Dendritic cell treated with granulocyte-macrophage colony-stimulating factor and Interleukin-4, amounts not matched to agents 40 ng/mL and 50 ng/mL, for 4 days (primary cell): Measurements from ENCODE around the gene IL26.
"Not testable (repeated sequence)": the region's sequence is repeated elsewhere in the genome, so short reads cannot be mapped to it uniquely, and the experiment has no call there.

Experiments
- H3K27ac Mint-ChIP-seq: one replicate; pipeline ENCODE4 v1.8.0; 2022; ENCODE audit warnings: mild to moderate bottlenecking, mixed read lengths
- H3K27me3 Mint-ChIP-seq: one replicate; pipeline ENCODE4 v1.8.0; 2022; ENCODE audit warnings: mild to moderate bottlenecking, mixed read lengths
- H3K36me3 Mint-ChIP-seq: one replicate; pipeline ENCODE4 v1.8.0; 2022; ENCODE audit warnings: low read depth, mixed read lengths
- H3K4me1 Mint-ChIP-seq: one replicate; pipeline ENCODE4 v1.8.0; 2022; ENCODE audit warnings: low read depth, mixed read lengths
- H3K4me3 Mint-ChIP-seq: one replicate; pipeline ENCODE4 v1.8.0; 2022; ENCODE audit warnings: mild to moderate bottlenecking, moderate library complexity, mixed read lengths
- H3K9me3 Mint-ChIP-seq: one replicate; pipeline ENCODE4 v1.8.0; 2022; ENCODE audit warnings: mixed read lengths
- intact Hi-C: fragments of 100-400 bp; cut with micrococcal nuclease; formaldehyde crosslinking; loops from one replicate; pipeline ENCODE4 v1.15.0; 2022

IL26 gene

DNA sequence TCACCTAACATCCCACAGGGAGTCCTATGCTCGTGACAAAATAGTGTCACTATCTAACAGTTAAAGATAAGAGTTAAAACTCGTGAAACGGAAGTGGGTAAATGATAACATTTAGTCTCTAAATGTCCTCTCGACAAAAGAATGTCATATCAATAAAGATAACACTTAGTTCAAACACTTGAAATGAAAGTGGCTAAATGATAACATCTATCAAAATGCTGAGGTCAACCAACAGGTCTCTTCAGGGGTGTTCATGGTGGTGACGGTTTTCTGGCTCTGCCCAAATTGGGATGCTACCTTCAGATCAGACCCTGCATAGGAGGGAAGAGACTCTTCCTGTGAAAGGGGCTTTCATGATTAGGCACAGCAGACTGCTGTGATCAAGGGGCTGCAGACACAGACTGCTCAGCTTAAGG, 22.1 kb downstream of the IL26 start:
- intact Hi-C loops, result no loop called here
- Mint-ChIP-seq H3K4me1 (no peaks in the 10 kb centered on the region), H3K4me3 (no peak overlapping the region), H3K27ac (no peak overlapping the region), H3K27me3 (no peaks in the 10 kb centered on the region), H3K36me3 (no peaks in the 10 kb centered on the region), H3K9me3 (no peaks in the 10 kb centered on the region)

GRCh38 chr12:68200854-68201253, 24.8 kb downstream of the IL26 start:
- no peaks in the 10 kb centered on the region for H3K27me3 Mint-ChIP-seq
- intact Hi-C loops, result no loop called here
- no peaks in the 10 kb centered on the region for H3K4me1 Mint-ChIP-seq
- no peak overlapping the region for H3K4me3 Mint-ChIP-seq
- no peak overlapping the region for H3K27ac Mint-ChIP-seq
- H3K9me3 Mint-ChIP-seq, result no peaks in the 10 kb centered on the region
- no peaks in the 10 kb centered on the region for H3K36me3 Mint-ChIP-seq

- Mint-ChIP-seq H3K4me1 (no peaks in the 10 kb centered on the region), H3K36me3 (no peaks in the 10 kb centered on the region), H3K27me3 (no peaks in the 10 kb centered on the region), H3K27ac (no peak overlapping the region), H3K9me3 (no peaks in the 10 kb centered on the region), H3K4me3 (no peak overlapping the region)
- intact Hi-C loops, result no loop called here
These were observed 26.5 kb downstream of the IL26 start for GRCh38 chr12:68199127-68199526.

DNA sequence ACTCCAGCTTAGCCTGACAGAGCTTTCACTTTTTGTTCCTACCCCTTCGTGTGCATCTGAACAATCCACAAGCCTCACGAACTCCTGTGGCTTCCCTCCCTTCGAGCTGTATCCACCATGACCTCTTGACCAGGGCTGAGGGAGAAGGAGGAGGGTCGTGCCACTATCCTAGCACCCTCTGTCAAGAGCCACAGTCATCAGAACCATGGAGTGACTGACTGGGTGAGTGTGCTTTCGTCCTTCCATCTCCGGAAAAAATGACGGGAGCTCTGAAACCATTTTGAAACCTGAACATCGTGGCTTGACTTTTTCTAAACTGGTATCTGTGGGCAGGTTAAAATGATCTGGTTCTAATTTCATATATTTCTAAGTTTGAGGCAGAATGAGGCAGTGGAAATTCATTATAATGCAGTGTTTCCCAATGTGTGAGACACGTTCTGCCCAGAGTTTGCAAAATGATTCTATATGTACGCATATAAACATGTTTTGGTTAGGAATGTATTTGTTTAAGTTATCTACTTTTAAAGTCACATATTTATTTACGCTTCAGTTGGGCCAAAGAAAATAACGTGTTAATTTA, 27.0 kb downstream of the IL26 start:
- Mint-ChIP-seq H3K4me1 (no peaks in the 10 kb centered on the region), H3K27ac (no peak overlapping the region), H3K27me3 (no peaks in the 10 kb centered on the region), H3K4me3 (no peak overlapping the region), H3K36me3 (no peaks in the 10 kb centered on the region), H3K9me3 (no peaks in the 10 kb centered on the region)
- intact Hi-C loops, result no loop called here

DNA sequence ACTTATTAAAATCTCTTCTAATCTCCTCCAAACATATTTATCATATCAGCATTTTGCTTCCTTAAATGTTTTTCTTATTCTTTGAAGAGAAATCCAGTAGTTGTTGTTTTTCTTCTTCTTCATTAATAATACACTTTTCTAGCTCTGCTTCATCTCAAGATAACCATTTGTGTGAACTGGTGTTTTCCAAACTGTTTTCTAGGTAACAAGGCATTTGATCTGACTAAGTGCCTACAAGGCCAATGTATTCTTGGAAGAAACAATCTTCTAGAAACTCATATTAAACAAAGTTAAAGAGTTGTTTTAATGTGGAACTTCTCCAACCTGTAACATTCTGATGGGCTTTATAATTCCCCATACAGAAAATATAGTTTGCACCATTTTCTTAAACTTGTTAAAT, 35.3 kb downstream of the IL26 start:
- intact Hi-C loops, result no loop called here
- Mint-ChIP-seq H3K9me3 (no peaks in the 10 kb centered on the region), H3K4me1 (no peaks in the 10 kb centered on the region), H3K27me3 (peaks cover 2% of the 10 kb centered on the region), H3K4me3 (no peak overlapping the region), H3K36me3 (no peaks in the 10 kb centered on the region), H3K27ac (no peak overlapping the region)

GRCh38 chr12:68189821-68190242, 35.8 kb downstream of the IL26 start:
- H3K4me1 Mint-ChIP-seq, result no peaks in the 10 kb centered on the region
- intact Hi-C loops, result no loop called here
- H3K9me3 Mint-ChIP-seq, result no peaks in the 10 kb centered on the region
- H3K27me3 Mint-ChIP-seq, result peaks cover 2% of the 10 kb centered on the region
- H3K27ac Mint-ChIP-seq, result no peak overlapping the region
- no peak overlapping the region for H3K4me3 Mint-ChIP-seq
- no peaks in the 10 kb centered on the region for H3K36me3 Mint-ChIP-seq

GRCh38 chr12:68185598-68185997, 40.0 kb downstream of the IL26 start:
- Mint-ChIP-seq H3K4me1 (no peaks in the 10 kb centered on the region), H3K27ac (no peak overlapping the region), H3K27me3 (no peaks in the 10 kb centered on the region), H3K9me3 (no peaks in the 10 kb centered on the region), H3K4me3 (no peak overlapping the region), H3K36me3 (no peaks in the 10 kb centered on the region)
- intact Hi-C loops, result no loop called here

GRCh38 chr12:68180792-68181744, 44.5 kb downstream of the IL26 start:
- no peak overlapping the region for H3K4me3 Mint-ChIP-seq
- H3K4me1 Mint-ChIP-seq, result no peaks in the 10 kb centered on the region
- intact Hi-C loops, result no loop called here
- H3K9me3 Mint-ChIP-seq, result no peaks in the 10 kb centered on the region
- H3K27ac Mint-ChIP-seq, result no peak overlapping the region
- H3K27me3 Mint-ChIP-seq, result peaks cover 2% of the 10 kb centered on the region
- H3K36me3 Mint-ChIP-seq, result no peaks in the 10 kb centered on the region

DNA sequence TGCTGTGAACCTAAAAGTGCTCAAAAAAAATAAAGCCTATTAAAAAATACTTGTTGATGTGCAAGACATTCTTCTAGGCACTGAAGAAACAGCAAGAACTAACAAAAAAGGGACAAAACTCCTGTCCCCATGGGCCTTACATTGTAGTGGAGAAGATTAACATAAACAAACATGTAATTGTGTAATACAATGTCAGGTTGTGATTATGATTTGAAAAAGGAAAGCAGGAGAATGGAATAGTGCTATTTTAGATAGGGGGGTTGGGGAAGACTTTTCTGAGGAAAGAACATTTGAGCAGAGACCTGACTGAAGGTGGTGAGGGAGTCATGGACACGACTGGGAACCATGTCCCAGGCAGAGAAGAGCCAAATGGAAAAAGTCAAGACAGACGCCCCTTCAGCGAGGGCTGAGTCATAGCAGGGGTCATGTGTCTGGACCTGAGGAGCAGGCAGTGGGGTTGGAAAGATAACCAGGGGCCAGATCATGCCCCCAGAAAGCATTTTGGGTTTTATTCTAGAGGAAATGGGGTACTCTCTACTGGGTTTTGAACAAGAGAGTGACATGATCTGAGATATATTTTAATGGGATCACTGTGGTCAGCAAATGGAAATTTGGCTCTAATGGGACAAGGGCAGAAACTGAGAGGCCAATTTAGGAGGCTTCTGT, 46.7 kb downstream of the IL26 start:
- Mint-ChIP-seq H3K27ac (no peak overlapping the region), H3K27me3 (peaks cover 3% of the 10 kb centered on the region), H3K4me1 (no peaks in the 10 kb centered on the region), H3K4me3 (no peak overlapping the region), H3K36me3 (no peaks in the 10 kb centered on the region), H3K9me3 (no peaks in the 10 kb centered on the region)
- intact Hi-C loops, result no loop called here

- no peak overlapping the region for H3K27ac Mint-ChIP-seq
- intact Hi-C loops, result no loop called here
- H3K4me1 Mint-ChIP-seq, result no peaks in the 10 kb centered on the region
- H3K9me3 Mint-ChIP-seq, result no peaks in the 10 kb centered on the region
- no peaks in the 10 kb centered on the region for H3K36me3 Mint-ChIP-seq
- no peak overlapping the region for H3K4me3 Mint-ChIP-seq
- peaks cover 3% of the 10 kb centered on the region for H3K27me3 Mint-ChIP-seq
These were observed 47.4 kb downstream of the IL26 start for GRCh38 chr12:68178184-68178583.

DNA sequence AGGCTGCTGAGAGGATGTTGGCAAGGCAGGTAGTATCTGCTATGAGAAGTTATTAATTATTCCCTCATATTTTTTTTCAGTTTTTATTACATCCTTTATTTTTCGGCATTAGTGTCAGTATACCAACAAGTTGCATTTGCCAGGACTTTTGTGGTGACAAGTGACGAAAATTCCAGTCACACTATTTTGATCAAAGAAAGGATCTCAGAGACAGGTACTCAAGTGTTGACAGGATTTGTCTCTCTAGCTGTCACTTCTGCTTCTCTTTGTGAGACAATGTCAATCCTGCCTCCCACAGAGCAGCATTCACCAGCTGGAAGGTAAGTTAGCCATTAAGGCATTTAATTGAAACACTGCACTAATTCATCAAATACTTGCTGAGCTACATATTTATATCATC, 48.0 kb downstream of the IL26 start:
- Mint-ChIP-seq H3K27ac (no peak overlapping the region), H3K4me3 (no peak overlapping the region), H3K4me1 (no peaks in the 10 kb centered on the region), H3K9me3 (no peaks in the 10 kb centered on the region), H3K36me3 (no peaks in the 10 kb centered on the region), H3K27me3 (peaks cover 3% of the 10 kb centered on the region)
- intact Hi-C loops, result no loop called here

- Mint-ChIP-seq H3K36me3 (no peaks in the 10 kb centered on the region), H3K27me3 (peaks cover 3% of the 10 kb centered on the region), H3K9me3 (no peaks in the 10 kb centered on the region), H3K4me1 (no peaks in the 10 kb centered on the region), H3K4me3 (no peak overlapping the region), H3K27ac (no peak overlapping the region)
- intact Hi-C loops, result no loop called here
These were observed 49.4 kb downstream of the IL26 start for GRCh38 chr12:68176257-68176656.

GRCh38 chr12:68175557-68176061, 50.0 kb downstream of the IL26 start:
- Mint-ChIP-seq H3K4me3 (no peak overlapping the region), H3K9me3 (no peaks in the 10 kb centered on the region), H3K27me3 (peaks cover 3% of the 10 kb centered on the region), H3K27ac (no peak overlapping the region), H3K36me3 (no peaks in the 10 kb centered on the region), H3K4me1 (no peaks in the 10 kb centered on the region)
- intact Hi-C loops, result no loop called here

DNA sequence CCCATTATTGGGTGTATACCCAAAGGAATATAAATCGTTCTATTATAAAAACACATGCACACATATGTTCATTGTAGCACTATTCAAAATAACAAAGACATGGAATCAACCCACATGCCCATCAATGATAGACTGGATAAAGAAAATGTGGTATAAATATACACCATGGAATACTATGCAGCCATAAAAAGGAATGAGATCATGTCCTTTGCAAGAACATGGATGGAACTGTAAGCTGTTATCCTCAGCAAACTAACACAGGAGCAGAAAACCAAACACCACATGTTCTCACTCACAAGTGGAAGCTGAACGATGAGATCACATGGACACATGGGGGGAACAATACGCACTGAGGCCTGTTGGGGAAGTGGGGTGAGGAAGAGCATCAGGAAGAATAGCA, 50.8 kb downstream of the IL26 start:
- H3K4me1 Mint-ChIP-seq, H3K4me3 Mint-ChIP-seq, intact Hi-C loops: not testable (repeated sequence)

More for the DNA sequence above, 50.8 kb downstream of the IL26 start:
- H3K36me3 Mint-ChIP-seq, H3K27ac Mint-ChIP-seq, H3K27me3 Mint-ChIP-seq, H3K9me3 Mint-ChIP-seq: not testable (repeated sequence)
